ENCODE results near the gene ADGRL4.

ADGRL4 gene

DNA sequence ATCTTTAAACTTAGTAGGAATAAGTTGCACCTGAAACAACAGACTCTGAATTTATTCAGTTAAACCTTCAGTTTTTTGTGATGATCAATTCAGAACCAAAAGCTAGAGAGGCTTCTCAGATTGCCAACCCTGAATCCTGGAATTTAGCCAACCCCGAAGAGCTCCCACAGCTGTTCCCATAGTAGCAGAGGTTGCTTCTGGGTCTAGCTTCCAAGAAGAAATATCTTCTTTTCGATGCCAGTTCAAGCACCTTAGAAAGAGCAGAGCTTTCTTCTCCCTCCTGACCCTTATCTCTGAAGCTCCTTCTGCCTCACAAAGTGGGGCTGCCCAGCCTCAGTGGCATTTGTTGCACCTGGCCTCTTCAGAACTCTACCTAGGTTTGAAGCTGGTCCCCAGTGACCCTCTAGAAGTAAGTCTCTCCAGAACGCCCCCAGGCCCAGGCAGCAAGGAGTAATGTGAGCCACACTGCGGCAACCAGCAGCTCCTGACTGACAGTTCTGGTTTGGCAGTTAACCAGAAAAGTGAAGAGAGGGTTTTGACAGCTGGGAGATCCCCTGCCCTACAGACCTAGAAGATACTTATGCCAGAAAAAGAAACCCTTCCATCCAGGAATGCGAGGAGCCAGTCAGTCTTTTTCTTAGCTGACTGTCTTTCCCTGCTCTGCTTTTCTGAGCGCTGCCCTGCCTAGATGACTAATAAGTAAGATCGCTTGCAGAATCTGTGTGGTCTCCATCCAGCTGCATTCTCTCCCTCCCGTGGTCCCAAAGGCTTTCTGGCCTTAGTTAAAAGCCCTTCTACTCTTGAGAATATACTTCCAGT is 165.9 kb downstream of the ADGRL4 start:
- DNase-seq (ENCODE audit: insufficient read length, low spot score) (peak; percentile 30), FAIRE-seq (no peak)

All from HTR-8/SVneo (cell line).